Esophagus muscularis mucosa (tissue), 4 donors: ENCODE data around the gene MRPL11. TPM values are rescaled to one million over a fixed set of nuclear protein-coding genes. Genes with fewer than 3 reads are reported as not detected.

ENCODE experiments used
- DNase-seq: peaks from one replicate; pipeline ENCODE4 v3.0.0-alpha.2; 2017; ENCODE audit errors: extremely low spot score
- H3K27ac ChIP-seq, 4 donors: fragments of 200-600 bp; sonication (generic); replicated peaks in 1 of 4; 1 replicate in 3 of 4; 2 replicates in 1 of 4; pipeline ENCODE4 v1.5.1; 2016 to 2019; ENCODE audit warnings: mild to moderate bottlenecking in 1 of 4
- H3K27me3 ChIP-seq, 4 donors: fragments of 200-600 bp; sonication (generic); one replicate each; pipeline versions ENCODE4 v1.5.1 to v1.6.0; 2016 to 2019
- H3K36me3 ChIP-seq, 4 donors: fragments of 200-600 bp; sonication (generic); one replicate each; pipeline ENCODE4 v1.5.1; 2016 to 2019
- H3K4me1 ChIP-seq, 4 donors: fragments of 200-600 bp; sonication (generic); one replicate each; pipeline ENCODE4 v1.5.1; 2016 to 2019
- H3K4me3 ChIP-seq, 4 donors: fragments of 200-600 bp; sonication (generic); 1 replicate in 2 of 4; 2 replicates in 2 of 4; pipeline ENCODE4 v1.5.1; 2016 to 2019; ENCODE audit warnings: mild to moderate bottlenecking in 4 of 4, moderate library complexity in 1 of 4
- H3K9me3 ChIP-seq, 4 donors: fragments of 200-600 bp; sonication (generic); 1 replicate in 3 of 4; 2 replicates in 1 of 4; pipeline ENCODE4 v1.5.1; 2016 to 2019
- EP300 ChIP-seq: sonication (generic); formaldehyde crosslinking; IDR thresholded peaks from one replicate; pipeline ENCODE4 v1.6.1; 2017; ENCODE audit warnings: antibody characterized with exemption
- POLR2A ChIP-seq: fragments of 450-650 bp; IDR thresholded peaks from one replicate; pipeline ENCODE4 v1.6.1; 2017; ENCODE audit warnings: antibody characterized with exemption, moderate library complexity, mild to moderate bottlenecking, low read depth
- POLR2AphosphoS5 ChIP-seq, 2 donors: sonication (generic); formaldehyde crosslinking; IDR thresholded peaks; one replicate each; pipeline ENCODE4 v1.6.1; 2017; ENCODE audit warnings: antibody characterized with exemption in 2 of 2
- WGBS: methylation state at CpG from one replicate; pipeline ENCODE4 v1.1.5; 2018; 5-methylcytosine and 5-hydroxymethylcytosine counted together
- intact Hi-C: fragments of 100-400 bp; cut with DNase I; formaldehyde crosslinking; loops from one replicate; pipeline ENCODE4 v1.15.1; 2023
- total RNA-seq, 4 donors: library from RNA; depleted of rRNA; stranded (reverse); fragments of >200 nt; gene quantifications; one replicate each; pipeline versions ENCODE4 v1.1.0 to v1.2.1, GENCODE V29; 2016
- TF ChIP-seq, protein P1 (sequence below), 3 experiments: fragments of 200-600 bp in 2 of 3; fragments of 450-650 bp in 1 of 3; sonication (generic) in 2 of 3; IDR thresholded peaks; one replicate each; pipeline ENCODE4 v1.5.1; 2017 to 2019; ENCODE audit warnings: antibody characterized with exemption in 3 of 3, mild to moderate bottlenecking in 2 of 3, moderate library complexity in 1 of 3

MRPL11 gene
- total RNA-seq, 4 donors from 2014 or later = 46.1 to 51.5 (median 48.7) TPM

DNA sequence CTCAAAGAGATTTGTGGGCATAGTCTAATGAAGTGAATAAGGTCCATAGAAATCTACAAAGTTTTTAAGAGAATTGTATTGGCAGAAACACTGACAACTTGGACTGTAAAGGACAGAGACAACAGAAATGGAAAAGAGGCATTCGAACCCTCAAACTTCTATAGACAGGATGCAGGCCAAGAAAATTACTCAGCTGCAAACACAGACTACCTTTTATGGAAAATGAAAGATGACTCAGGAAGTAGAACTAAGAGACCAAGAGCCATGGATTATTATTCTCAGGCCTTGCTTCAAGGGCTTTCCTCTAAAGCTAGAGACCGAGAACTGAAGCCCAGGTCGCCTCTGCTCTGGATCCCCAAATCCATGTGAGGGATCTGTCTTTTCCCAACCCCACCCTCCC lies 24.3 kb upstream of the MRPL11 start:
- peaks cover 0 to 7% (median 0%) of the 10 kb centered on the region in 4 donors for H3K9me3 ChIP-seq
- no peak overlapping the region for H3K4me3 ChIP-seq
- H3K36me3 ChIP-seq = no peaks in the 10 kb centered on the region
- no peaks in the 10 kb centered on the region for H3K27me3 ChIP-seq
- intact Hi-C loops = no loop called here
- TF ChIP-seq, protein P1, sequence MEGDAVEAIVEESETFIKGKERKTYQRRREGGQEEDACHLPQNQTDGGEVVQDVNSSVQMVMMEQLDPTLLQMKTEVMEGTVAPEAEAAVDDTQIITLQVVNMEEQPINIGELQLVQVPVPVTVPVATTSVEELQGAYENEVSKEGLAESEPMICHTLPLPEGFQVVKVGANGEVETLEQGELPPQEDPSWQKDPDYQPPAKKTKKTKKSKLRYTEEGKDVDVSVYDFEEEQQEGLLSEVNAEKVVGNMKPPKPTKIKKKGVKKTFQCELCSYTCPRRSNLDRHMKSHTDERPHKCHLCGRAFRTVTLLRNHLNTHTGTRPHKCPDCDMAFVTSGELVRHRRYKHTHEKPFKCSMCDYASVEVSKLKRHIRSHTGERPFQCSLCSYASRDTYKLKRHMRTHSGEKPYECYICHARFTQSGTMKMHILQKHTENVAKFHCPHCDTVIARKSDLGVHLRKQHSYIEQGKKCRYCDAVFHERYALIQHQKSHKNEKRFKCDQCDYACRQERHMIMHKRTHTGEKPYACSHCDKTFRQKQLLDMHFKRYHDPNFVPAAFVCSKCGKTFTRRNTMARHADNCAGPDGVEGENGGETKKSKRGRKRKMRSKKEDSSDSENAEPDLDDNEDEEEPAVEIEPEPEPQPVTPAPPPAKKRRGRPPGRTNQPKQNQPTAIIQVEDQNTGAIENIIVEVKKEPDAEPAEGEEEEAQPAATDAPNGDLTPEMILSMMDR (IDR thresholded peaks at IDR 0.05) = no peak
- no peak for TF ChIP-seq POLR2A
- TF ChIP-seq POLR2AphosphoS5 (IDR thresholded peaks at IDR 0.05) = no peak
- TF ChIP-seq EP300 = no peak
- WGBS = 95% methylated on average over 3 of the region's 3 CpGs
- no peak for DNase-seq
- H3K4me1 ChIP-seq = peaks cover 8 to 27% (median 20%) of the 10 kb centered on the region in 4 donors
- H3K27ac ChIP-seq = no peak overlapping the region

DNA sequence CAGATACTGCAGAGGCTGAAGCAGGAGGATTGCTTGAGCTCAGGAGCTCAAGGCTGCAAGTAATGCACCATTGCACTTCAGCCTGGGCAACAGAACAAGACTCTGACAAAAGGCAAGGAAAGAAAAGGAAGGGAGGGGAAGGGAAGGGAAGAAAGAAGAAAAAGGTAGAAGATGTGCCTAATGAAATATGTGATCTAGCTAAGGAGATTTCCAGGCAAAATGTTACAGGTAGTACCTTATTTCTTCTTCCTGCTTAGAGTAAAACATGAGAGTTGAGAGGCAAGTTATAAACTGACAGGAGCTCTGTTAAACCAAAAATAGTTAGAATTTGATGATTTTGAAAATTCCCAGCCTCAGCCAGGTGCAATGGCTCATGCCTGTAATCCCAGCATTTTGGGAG lies 23.4 kb upstream of the MRPL11 start:
- intact Hi-C loops = no loop called here
- TF ChIP-seq POLR2AphosphoS5 (IDR thresholded peaks at IDR 0.05) (no peak), POLR2A (no peak)
- TF ChIP-seq, protein P1 (IDR thresholded peaks at IDR 0.05) = no peak
- Histone ChIP-seq H3K27ac (no peak overlapping the region), H3K4me3 (no peak overlapping the region), H3K9me3 (peaks cover 0 to 7% (median 0%) of the 10 kb centered on the region in 4 donors), H3K4me1 (peaks cover 0 to 18% (median 12%) of the 10 kb centered on the region in 4 donors), H3K27me3 (no peaks in the 10 kb centered on the region), H3K36me3 (no peaks in the 10 kb centered on the region)
- DNase-seq = no peak

DNA sequence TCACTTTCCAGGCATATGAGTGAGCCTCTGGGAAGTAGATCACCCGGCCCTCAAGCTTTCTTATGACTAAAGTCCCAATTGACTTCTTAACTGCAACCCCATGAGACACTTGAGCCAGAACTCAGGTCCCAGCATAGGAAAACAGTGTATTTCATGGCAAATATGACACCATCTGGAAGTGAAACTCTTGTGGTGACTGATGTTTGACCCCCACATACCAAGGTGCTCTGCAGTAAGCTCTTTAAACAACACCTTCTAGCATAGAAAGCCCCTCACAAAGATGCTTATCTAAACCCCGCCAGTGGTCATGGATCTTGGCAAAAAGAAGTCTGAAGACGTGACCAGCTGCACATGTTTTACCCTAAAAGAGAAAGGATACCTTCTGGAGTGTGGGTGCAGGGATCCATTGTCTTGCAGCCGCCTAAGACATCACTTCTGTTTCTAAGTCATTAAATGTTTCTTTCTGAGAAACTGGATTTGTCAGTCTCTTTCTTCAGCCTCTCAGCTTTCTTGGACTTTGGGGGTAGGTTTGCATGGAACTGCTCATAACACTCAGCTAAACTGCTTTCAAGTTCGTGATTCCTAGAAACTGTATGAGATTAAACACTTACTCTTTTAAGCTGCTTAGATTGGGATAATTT lies 20.6 kb upstream of the MRPL11 start:
- TF ChIP-seq POLR2A (no peak), POLR2AphosphoS5 (IDR thresholded peaks at IDR 0.05) (no peak), EP300 (no peak)
- TF ChIP-seq, protein P1 (IDR thresholded peaks at IDR 0.05) = no peak
- intact Hi-C loops = no loop called here
- WGBS = 73% methylated on average over 5 of the region's 5 CpGs
- DNase-seq = no peak
- Histone ChIP-seq H3K27me3 (no peaks in the 10 kb centered on the region), H3K4me3 (no peak overlapping the region), H3K27ac (no peak overlapping the region), H3K4me1 (no peaks in the 10 kb centered on the region), H3K9me3 (peaks cover 0 to 7% (median 0%) of the 10 kb centered on the region in 4 donors), H3K36me3 (no peaks in the 10 kb centered on the region)

DNA sequence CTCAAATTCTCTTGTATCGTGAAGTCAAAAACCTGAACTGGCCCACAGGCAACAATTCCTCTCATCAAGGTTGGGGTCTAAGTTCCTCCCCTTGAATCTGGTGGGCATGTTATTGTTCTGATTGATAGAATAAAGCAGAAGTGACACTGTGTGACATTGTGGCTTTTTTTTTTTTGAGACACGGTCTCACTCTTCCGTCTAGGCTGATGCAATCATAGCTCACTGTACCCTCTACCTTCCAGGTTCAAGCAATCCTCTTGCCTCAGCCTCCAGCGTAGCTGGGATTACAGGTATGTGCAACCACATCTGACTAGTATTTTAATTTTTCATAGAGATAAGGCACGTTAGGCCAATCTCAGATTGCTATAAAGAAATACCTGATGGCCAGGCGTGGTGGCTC lies 19.2 kb upstream of the MRPL11 start:
- TF ChIP-seq POLR2A (no peak), EP300 (no peak), POLR2AphosphoS5 (IDR thresholded peaks at IDR 0.05) (no peak)
- TF ChIP-seq, protein P1 (IDR thresholded peaks at IDR 0.05) = no peak
- no peak for DNase-seq
- Histone ChIP-seq H3K9me3 (peaks cover 0 to 3% (median 0%) of the 10 kb centered on the region in 4 donors), H3K27ac (no peak overlapping the region), H3K27me3 (no peaks in the 10 kb centered on the region), H3K4me3 (no peak overlapping the region), H3K36me3 (no peaks in the 10 kb centered on the region), H3K4me1 (no peaks in the 10 kb centered on the region)
- intact Hi-C loops = no loop called here
- WGBS = 75% methylated on average over 6 of the region's 6 CpGs

DNA sequence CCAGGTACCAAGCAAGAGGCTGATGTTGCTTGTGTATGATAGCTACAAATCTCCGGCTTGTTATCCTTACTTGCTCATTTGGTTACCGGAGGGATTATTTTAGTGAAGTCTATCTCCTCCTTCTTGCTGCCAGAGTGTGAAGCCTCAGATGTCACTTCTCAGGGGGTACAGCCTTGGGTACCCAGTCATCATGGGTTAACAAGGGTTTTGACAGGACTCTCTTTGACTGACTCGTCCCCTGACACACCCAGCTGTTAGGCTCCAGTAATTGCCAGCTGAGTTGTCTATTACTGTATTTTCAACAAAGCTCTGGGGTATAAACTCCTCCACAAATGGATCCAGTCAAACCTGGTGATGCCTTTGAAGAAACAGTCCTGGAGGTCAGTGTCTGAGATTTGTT lies 16.2 kb upstream of the MRPL11 start:
- intact Hi-C loops = no loop called here
- 53% methylated on average over 3 of the region's 3 CpGs for WGBS
- Histone ChIP-seq H3K9me3 (no peaks in the 10 kb centered on the region), H3K27me3 (no peaks in the 10 kb centered on the region), H3K4me1 (no peaks in the 10 kb centered on the region), H3K4me3 (no peak overlapping the region), H3K27ac (no peak overlapping the region), H3K36me3 (no peaks in the 10 kb centered on the region)
- DNase-seq = no peak
- TF ChIP-seq POLR2A (no peak), EP300 (no peak), POLR2AphosphoS5 (IDR thresholded peaks at IDR 0.05) (no peak)
- TF ChIP-seq, protein P1 (IDR thresholded peaks at IDR 0.05) = no peak
